Dedifferentiated amniotic fluid mesenchymal stem cell (primary cell): Measurements from ENCODE around the gene PALLD.

ENCODE experiments used
- DNase-seq: peaks from one replicate; pipeline ENCODE4 v3.0.0-alpha.2; 2016; ENCODE audit errors: extremely low spot score

The PALLD gene

GRCh38 chr4:168524897-168525296 is 28.0 kb downstream of the PALLD start:
- DNase-seq, result no peak

- DNase-seq, result no peak
Observed at GRCh38 chr4:168527560-168527959, 30.7 kb downstream of the PALLD start.

- peak; percentile 27 for DNase-seq
Observed at GRCh38 chr4:168528131-168528949, 31.5 kb downstream of the PALLD start.

- no peak for DNase-seq
Observed at GRCh38 chr4:168529257-168529656, 32.4 kb downstream of the PALLD start.

- DNase-seq, result no peak
Observed at GRCh38 chr4:168531305-168531704, 34.5 kb downstream of the PALLD start.

GRCh38 chr4:168534535-168534934 is 37.7 kb downstream of the PALLD start:
- DNase-seq, result no peak

- DNase-seq, result no peak
Observed at GRCh38 chr4:168535689-168536088, 38.8 kb downstream of the PALLD start.

GRCh38 chr4:168536448-168536847 is 39.6 kb downstream of the PALLD start:
- DNase-seq, result no peak

GRCh38 chr4:168537086-168537485 is 40.2 kb downstream of the PALLD start:
- DNase-seq, result no peak

- DNase-seq, result no peak
Observed at GRCh38 chr4:168537571-168537970, 40.7 kb downstream of the PALLD start.

- DNase-seq, result no peak
Observed at GRCh38 chr4:168538632-168539031, 41.8 kb downstream of the PALLD start.

GRCh38 chr4:168540086-168540485 is 43.2 kb downstream of the PALLD start:
- DNase-seq, result peak; percentile 79

GRCh38 chr4:168540503-168541265 is 43.8 kb downstream of the PALLD start:
- DNase-seq, result no peak

GRCh38 chr4:168541266-168541953 is 44.6 kb downstream of the PALLD start:
- DNase-seq, result no peak

GRCh38 chr4:168549143-168549542 is 52.3 kb downstream of the PALLD start:
- no peak for DNase-seq

- DNase-seq, result no peak
Observed at GRCh38 chr4:168550064-168550766, 53.4 kb downstream of the PALLD start.

- DNase-seq, result peak; percentile 70
Observed at GRCh38 chr4:168551211-168551610, 54.4 kb downstream of the PALLD start.

- DNase-seq, result no peak
Observed at GRCh38 chr4:168551945-168552695, 55.3 kb downstream of the PALLD start.

- DNase-seq, result no peak
Observed at GRCh38 chr4:168553714-168554370, 57.0 kb downstream of the PALLD start.

- DNase-seq, result no peak
Observed at GRCh38 chr4:168555437-168555836, 58.6 kb downstream of the PALLD start.

GRCh38 chr4:168557658-168558057 is 60.8 kb downstream of the PALLD start:
- DNase-seq, result no peak
